GM18873 (cell line): ENCODE measurements around the gene CCDC106.

ENCODE experiments used
- ATAC-seq: cut with Tn5 transposase; IDR thresholded peaks from one replicate; pipeline ENCODE4 v1.9.1; 2021; ENCODE audit warnings: mild to moderate bottlenecking, moderate library complexity, moderate number of reproducible peaks; ENCODE audit not compliant: unreplicated experiment, low FRiP score

CCDC106 gene

DNA sequence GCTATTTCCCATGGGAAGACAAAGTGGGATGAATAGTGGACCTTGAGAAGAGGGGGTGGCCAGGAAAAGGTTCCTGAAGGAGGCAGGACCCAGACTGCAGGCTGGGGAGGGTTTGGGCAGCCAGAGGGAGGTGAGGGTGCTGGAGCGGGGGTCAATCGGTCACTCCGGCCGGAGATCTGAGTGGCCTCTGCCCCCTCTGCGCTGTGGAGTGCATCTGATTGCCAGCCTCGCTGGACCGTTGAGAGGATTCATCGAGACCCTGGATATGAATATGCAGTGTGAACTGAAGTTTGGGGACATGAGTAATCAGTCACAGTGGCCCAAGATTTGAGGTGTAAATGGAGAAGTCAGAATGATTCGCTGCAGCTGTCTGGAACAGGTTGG lies 12.7 kb upstream of the CCDC106 start:
- no peak for ATAC-seq

DNA sequence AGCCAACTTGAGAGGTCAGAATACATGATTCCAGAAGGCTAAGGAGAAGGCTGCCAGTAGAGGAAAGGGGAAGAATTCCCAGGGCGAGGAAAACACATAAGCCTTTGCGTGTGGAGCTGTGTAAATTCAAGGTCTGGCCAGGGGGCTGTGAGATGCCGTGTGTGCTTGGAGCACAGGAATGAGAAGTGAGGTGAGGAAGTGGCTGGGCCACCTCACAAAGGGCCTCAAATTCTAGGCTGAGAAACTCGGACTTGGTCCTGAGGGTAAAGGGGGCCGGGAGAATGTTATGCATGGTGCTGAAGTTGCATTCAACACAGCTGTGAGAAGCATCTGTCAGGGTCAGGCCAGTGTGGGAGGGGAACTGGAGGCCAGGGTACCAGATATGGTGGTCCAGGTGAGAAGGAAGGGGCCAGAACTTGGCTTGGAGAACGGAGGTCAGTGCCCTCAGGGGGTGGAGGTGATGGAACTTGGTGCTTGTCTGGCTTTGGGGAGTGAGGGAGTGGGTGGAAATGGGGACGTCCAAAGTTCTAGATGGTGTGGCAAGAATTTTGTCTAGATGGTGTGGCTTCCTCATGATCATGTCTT lies 12.1 kb upstream of the CCDC106 start:
- no peak for ATAC-seq

DNA sequence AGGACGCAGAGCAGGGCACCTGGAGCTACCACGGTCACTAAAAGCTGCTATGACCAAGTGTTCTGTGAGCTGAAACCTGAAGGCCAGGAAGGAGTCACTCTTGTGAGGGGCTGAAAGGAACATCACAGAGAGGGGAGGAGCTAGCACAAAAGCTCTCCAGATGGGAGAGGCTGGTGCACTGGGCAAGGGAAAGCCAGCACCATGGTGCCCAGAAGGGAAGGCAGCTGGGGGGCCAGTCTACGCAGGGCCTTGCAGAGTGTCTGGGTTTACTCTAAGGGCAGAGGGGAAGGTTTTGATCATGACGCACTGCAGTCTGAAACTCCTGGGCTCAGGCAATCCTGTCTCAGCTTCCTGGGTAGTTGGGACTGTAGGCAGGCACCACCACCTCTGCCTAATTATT lies 11.3 kb upstream of the CCDC106 start:
- no peak for ATAC-seq

- ATAC-seq, result no peak
These were observed 10.5 kb upstream of the CCDC106 start for GRCh38 chr19:55637534-55637933.

- no peak for ATAC-seq
These were observed 9.1 kb upstream of the CCDC106 start for GRCh38 chr19:55638864-55639359.

GRCh38 chr19:55640043-55640576 lies 7.9 kb upstream of the CCDC106 start:
- no peak for ATAC-seq

- no peak for ATAC-seq
These were observed 7.2 kb upstream of the CCDC106 start, which contains the start of gene ZNF580 for GRCh38 chr19:55640577-55641425. ZNF580 (plus strand) TSS chr19:55641002; CDS start chr19:55642509, 1,507 bp downstream.

DNA sequence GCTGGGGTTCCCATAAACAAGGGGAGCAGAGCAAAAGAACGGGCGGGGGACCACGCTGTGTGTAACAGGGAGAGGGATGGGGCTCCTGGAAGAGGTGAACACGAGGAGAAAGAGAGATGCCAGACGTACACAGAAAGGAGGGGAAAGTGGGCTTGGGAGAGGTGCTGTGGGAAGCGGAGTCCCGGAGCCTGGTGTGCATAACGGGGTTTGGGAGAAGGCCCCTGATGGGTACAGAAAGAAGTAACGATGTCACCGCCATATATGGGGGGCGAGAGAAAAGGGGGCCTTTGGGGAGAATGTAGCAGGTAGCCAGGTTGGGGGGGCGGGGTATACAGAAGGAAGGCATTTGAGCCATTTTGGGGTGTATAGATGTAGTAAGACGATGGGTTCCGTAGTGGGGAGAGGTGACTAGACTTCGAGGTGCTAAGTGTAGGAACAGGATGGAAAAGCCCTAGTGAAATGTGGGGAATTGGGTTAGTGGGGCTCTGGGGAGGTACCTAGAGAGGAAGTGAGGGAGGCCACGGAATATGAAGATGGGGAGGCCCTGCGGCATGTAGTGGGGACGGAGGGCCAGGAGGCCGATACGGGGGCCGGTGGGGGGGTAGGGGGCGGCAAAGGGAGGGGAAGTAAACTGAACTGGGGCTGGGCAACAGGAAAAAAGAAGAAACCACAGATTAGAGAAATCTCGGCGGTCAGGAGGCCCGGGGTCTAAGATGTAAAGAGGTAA lies 6.4 kb upstream of the CCDC106 start:
- no peak for ATAC-seq

DNA sequence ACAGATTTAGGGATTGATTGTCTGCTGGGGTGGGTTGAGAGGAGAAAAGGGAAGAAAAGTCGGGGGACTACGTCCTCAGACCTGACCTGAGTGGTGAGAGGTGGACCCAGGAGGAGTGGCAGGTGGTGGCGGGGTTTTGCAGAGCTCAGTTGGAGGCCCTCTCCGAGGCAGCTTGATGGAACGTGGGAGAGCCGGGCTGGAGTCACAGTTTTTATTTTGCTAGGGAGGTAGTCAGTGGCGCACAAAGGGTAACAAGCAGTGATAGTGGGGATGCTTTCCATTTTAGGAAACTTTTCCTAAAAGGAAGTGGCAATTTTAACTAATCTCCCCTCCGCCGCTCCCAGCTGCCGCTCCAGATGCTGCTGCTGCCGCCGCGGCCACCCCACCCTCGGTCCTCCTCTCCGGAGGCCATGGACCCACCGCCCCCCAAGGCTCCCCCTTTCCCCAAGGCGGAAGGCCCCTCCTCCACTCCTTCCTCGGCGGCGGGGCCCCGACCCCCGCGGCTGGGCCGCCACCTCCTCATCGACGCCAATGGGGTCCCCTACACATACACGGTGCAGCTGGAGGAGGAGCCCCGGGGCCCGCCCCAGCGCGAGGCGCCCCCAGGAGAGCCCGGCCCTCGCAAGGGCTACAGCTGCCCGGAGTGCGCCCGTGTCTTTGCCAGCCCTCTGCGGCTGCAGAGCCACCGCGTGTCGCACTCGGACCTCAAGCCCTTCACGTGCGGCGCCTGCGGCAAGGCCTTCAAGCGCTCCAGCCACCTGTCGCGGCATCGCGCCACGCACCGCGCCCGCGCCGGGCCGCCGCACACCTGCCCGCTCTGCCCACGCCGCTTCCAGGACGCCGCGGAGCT lies 5.6 kb upstream of the CCDC106 start:
- no peak for ATAC-seq

- no peak for ATAC-seq
These were observed 4.8 kb upstream of the CCDC106 start, which contains the start of gene ZNF581 for GRCh38 chr19:55643003-55643886. ZNF581 (plus strand) TSS chr19:55643649; CDS start chr19:55644572, 923 bp downstream.

DNA sequence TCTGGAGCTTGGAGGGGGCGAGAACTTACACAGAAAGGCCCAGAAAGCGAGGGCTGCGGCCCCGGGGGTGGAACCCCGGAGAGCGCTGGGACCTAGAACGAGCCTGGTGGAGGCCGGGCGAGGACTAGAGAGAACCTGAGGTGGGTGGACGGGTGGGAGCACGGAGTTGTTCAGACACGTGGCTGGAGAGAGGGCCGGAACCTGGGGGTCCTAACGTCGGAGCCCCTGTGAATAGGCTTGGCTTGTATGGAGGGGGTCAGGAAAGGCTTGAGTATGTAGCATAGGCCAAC lies 4.2 kb upstream of the CCDC106 start:
- no peak for ATAC-seq

- ATAC-seq, result no peak
These were observed 3.7 kb upstream of the CCDC106 start for GRCh38 chr19:55644191-55644833.

- ATAC-seq, result no peak
These were observed 3.0 kb upstream of the CCDC106 start for GRCh38 chr19:55644842-55645511.

DNA sequence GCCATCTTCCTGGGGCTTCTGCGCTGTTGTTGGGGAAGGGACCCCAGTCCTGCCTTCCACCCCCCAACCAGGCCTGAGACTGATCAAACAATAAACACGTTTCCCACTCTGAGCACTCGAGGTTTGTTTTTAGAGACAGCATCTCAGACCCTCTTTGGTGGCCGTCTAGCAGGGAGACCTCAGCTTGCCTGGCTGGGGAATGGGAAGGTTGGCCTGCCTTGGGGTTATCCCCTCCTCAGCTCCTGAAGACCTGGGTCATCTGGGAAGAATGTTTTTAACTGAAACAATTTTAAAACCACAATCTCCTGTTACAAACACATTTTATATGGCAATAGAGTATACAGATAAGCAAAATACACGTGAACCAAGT lies 2.5 kb upstream of the CCDC106 start:
- ATAC-seq, result no peak

GRCh38 chr19:55646889-55647731 lies 902 bp upstream of the CCDC106 start:
- no peak for ATAC-seq

DNA sequence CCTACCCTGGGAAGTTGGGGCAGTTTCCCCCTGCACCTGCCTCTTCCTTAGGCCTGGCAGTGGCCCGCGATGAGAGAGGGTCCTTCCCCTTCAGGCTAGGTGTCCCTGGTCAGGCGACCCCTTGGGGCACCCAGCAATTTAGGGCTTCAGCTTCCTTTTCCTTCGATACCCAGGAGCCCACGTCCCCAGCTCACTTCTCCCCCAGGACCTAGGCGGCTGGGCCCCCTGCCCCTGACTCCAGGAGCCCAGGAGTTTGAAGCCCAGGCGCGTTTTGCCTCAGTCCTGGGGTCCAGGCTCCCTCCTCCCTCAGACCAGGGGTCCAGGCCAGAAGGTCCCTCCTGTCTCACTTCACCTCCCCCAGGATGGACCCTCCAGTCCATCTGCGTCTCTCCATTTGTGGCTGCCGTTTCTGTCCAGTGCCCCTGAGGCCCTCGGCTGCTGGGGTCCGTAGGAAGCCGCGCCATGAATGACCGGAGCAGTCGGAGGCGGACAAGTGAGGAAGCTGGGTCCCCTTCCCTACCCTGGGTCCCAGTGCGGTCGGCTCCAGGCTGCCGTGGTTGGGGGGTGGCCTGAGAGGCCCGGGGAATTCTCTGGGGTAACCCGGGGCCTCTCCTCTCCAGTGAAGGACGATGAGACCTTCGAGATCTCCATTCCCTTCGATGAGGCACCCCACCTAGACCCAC lies 714 bp downstream of the CCDC106 start:
- ATAC-seq, result no peak
